Upper lobe of left lung (tissue), 6 donors: ENCODE data around the gene RBPJL. TPM values are rescaled to one million over a fixed set of nuclear protein-coding genes. Genes with fewer than 3 reads are reported as not detected.

Experiments used
- ATAC-seq, 2 donors: fragments of 200-7000 bp; cut with Tn5 transposase; one replicate each; pipeline ENCODE4 v1.9.1; 2022; ENCODE audit warnings: mild to moderate bottlenecking in 2 of 2, moderate library complexity in 2 of 2; ENCODE audit not compliant: low FRiP score in 2 of 2
- DNase-seq, 2 donors: peaks; one replicate each; pipeline ENCODE4 v3.0.0-alpha.2; 2019 to 2020
- H3K27ac ChIP-seq, 4 donors: fragments of 200-600 bp; sonication (generic); one replicate each; pipeline ENCODE4 v1.5.1; 2016 to 2019
- H3K27me3 ChIP-seq, 4 donors: fragments of 200-600 bp; sonication (generic); one replicate each; pipeline ENCODE4 v1.5.1; 2017 to 2019
- H3K36me3 ChIP-seq, 4 donors: fragments of 200-600 bp; sonication (generic); one replicate each; pipeline ENCODE4 v1.5.1; 2016 to 2019
- H3K4me1 ChIP-seq, 4 donors: fragments of 200-600 bp; sonication (generic); one replicate each; pipeline ENCODE4 v1.5.1; 2018 to 2019
- H3K4me3 ChIP-seq, 4 donors: fragments of 200-600 bp; sonication (generic); one replicate each; pipeline ENCODE4 v1.5.1; 2017 to 2019; ENCODE audit warnings: mild to moderate bottlenecking in 2 of 4, moderate library complexity in 1 of 4
- H3K9me3 ChIP-seq, 4 donors: fragments of 200-600 bp; sonication (generic); one replicate each; pipeline ENCODE4 v1.5.1; 2018 to 2019
- CTCF ChIP-seq, 6 experiments: fragments of 450-650 bp in 4 of 6; fragments of 200-600 bp in 2 of 6; sonication (generic) in 2 of 6; IDR thresholded peaks; one replicate each; pipeline ENCODE4 v1.5.1; 2016 to 2019; ENCODE audit warnings: antibody characterized with exemption in 6 of 6
- EP300 ChIP-seq, 4 donors: sonication (generic); formaldehyde crosslinking; IDR thresholded peaks; one replicate each; pipeline ENCODE4 v1.5.1; 2017; ENCODE audit warnings: antibody characterized with exemption in 4 of 4, control low read depth in 2 of 4
- POLR2A ChIP-seq, 4 donors: fragments of 450-650 bp; IDR thresholded peaks; one replicate each; pipeline ENCODE4 v1.5.1; 2016 to 2017; ENCODE audit warnings: antibody characterized with exemption in 4 of 4, mild to moderate bottlenecking in 2 of 4
- POLR2AphosphoS5 ChIP-seq, 2 donors: sonication (generic); formaldehyde crosslinking; IDR thresholded peaks; one replicate each; pipeline ENCODE4 v1.5.1; 2017; ENCODE audit warnings: antibody characterized with exemption in 2 of 2
- WGBS, 2 donors: methylation state at CpG; one replicate each; pipeline ENCODE4 v1.1.5; 2017 to 2018; 5-methylcytosine and 5-hydroxymethylcytosine counted together
- total RNA-seq, 6 donors: library from RNA; depleted of rRNA in 4 of 6; stranded (reverse); fragments of >200 nt in 4 of 6; gene quantifications; one replicate each; pipeline versions ENCODE4 v1.1.0 to v1.2.1, GENCODE V29; 2016 to 2021
- donor health status: DM: no; HTN: no; CAD: no; lungs with moderate emphysema.
- donor health status: DM: no; HTN: yes; CAD: no; lungs with severe emphysema.

RBPJL gene
- total RNA-seq, 6 donors from 2014 or later: 0.09 to 0.13 TPM; not detected in 4

DNA sequence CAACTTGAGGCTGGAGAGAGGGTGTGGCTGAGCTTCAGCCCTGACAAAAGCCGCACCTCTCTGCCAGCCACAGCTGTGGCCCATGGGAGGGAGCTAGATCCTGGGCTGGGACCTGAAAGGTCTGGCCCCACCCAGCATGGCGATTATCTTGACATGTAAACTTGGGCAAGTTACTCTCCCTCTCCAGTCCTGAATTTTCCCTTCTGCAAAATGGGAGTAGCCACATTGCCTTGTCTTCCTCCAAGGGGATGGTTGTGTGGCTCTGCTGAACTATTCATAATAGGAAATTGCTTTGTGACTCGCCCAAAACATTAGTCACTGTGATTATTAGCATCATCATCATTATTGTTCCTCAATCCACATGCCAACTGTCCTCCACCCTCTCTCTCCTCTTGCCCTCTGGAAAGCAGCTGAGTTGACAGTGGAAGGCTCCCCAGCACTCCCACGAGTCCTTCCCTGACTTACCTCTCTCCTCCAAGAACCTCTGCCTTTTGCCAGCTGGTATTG lies 23.0 kb upstream of the RBPJL start:
- Histone ChIP-seq H3K4me3 (no peak overlapping the region), H3K27me3 (no peaks in the 10 kb centered on the region), H3K9me3 (no peaks in the 10 kb centered on the region), H3K36me3 (no peaks in the 10 kb centered on the region), H3K27ac (no peak overlapping the region), H3K4me1 (no peaks in the 10 kb centered on the region)
- 50 to 61% methylated on average over 3 to 4 of the region's 4 CpGs for WGBS, 2 donors
- DNase-seq (no peak), ATAC-seq (peak in 1 of 2 donors; percentile 47)
- no peak for TF ChIP-seq POLR2AphosphoS5 (IDR thresholded peaks at IDR 0.05)
- no peak for TF ChIP-seq POLR2A (IDR thresholded peaks at IDR 0.05)
- no peak for TF ChIP-seq CTCF (IDR thresholded peaks at IDR 0.05)
- no peak for TF ChIP-seq EP300 (IDR thresholded peaks at IDR 0.05)

GRCh38 chr20:45288376-45288775 lies 18.3 kb upstream of the RBPJL start:
- H3K36me3 ChIP-seq: no peaks in the 10 kb centered on the region
- H3K27me3 ChIP-seq: no peaks in the 10 kb centered on the region
- no peak for ATAC-seq
- no peak for DNase-seq
- WGBS, 2 donors: 89 to 95% methylated on average over 4 of the region's 4 CpGs
- no peak overlapping the region for H3K4me3 ChIP-seq
- no peak for TF ChIP-seq POLR2AphosphoS5 (IDR thresholded peaks at IDR 0.05)
- TF ChIP-seq POLR2A (IDR thresholded peaks at IDR 0.05): no peak
- no peak for TF ChIP-seq EP300 (IDR thresholded peaks at IDR 0.05)
- TF ChIP-seq CTCF (IDR thresholded peaks at IDR 0.05): no peak
- peaks cover 14 to 19% (median 16%) of the 10 kb centered on the region in 4 donors for H3K4me1 ChIP-seq
- no peak overlapping the region for H3K27ac ChIP-seq
- H3K9me3 ChIP-seq: no peaks in the 10 kb centered on the region

DNA sequence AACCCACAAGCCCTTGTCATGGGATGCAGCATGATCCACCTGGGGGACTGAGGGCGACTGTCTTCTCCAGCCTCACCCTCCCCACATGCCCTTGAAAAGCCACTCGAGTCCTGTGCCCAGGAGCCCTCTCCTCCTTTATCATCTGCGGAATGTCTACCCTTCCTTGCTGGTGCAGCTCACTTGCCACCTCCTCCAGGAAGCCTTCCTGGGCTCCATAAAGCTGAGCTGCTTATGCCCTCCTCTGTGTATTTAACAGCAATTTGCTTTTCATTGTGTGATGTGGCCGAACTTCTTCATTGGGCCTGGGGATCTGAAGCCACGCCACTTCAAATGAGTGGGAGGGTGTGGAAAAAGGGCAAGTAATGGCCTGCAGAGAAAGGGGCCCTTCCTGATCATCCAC lies 17.8 kb upstream of the RBPJL start:
- H3K27me3 ChIP-seq: no peaks in the 10 kb centered on the region
- H3K4me1 ChIP-seq: peaks cover 16 to 24% (median 19%) of the 10 kb centered on the region in 4 donors
- no peak overlapping the region for H3K27ac ChIP-seq
- WGBS, 2 donors: 88 to 90% methylated on average over 5 of the region's 5 CpGs
- TF ChIP-seq POLR2A (IDR thresholded peaks at IDR 0.05): no peak
- TF ChIP-seq POLR2AphosphoS5 (IDR thresholded peaks at IDR 0.05): no peak
- no peak for TF ChIP-seq CTCF (IDR thresholded peaks at IDR 0.05)
- TF ChIP-seq EP300 (IDR thresholded peaks at IDR 0.05): no peak
- ATAC-seq (no peak), DNase-seq (no peak)
- H3K9me3 ChIP-seq: no peaks in the 10 kb centered on the region
- H3K4me3 ChIP-seq: no peak overlapping the region
- H3K36me3 ChIP-seq: no peaks in the 10 kb centered on the region

DNA sequence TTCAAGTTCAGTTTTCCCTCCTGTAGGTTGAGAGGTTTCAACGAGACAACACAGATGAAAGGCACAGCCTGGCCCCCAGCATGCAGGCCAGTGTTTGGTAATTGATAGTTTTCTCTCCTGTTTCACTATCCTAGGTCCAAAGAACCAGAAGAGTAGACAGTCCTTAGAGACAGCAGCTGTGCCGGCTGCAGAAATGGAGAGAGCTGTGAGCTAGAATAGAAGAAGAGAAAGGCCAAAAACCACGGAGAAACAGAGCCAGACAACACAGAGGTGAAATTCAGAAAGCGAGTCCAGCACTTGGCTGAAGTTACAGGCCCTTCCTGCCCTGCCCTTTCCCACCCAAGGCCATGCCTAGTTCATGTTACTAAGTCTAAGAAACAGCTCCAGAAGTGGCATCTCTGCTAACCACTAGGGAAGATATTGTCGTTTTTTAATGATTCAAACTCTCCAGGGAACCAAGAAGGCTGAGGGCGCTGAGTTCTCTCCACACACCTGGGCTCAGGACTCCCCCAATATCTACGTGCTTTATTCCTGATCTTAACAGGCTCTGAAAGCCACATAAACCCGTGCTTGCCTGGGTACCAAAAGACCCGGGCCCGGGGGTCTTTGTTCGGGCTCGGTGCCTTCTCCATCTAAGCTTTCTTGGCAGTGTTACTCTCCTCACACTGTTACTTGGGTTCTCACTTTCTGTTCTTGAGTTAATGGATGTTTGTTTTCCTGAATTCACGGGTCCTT lies 16.5 kb upstream of the RBPJL start:
- WGBS, 2 donors: 71 to 73% methylated on average over 13 of the region's 13 CpGs
- Histone ChIP-seq H3K9me3 (no peaks in the 10 kb centered on the region), H3K27me3 (no peaks in the 10 kb centered on the region), H3K36me3 (no peaks in the 10 kb centered on the region), H3K4me1 (peaks cover 16 to 25% (median 19%) of the 10 kb centered on the region in 4 donors), H3K4me3 (no peak overlapping the region), H3K27ac (no peak overlapping the region)
- ATAC-seq: no peak
- TF ChIP-seq POLR2AphosphoS5 (IDR thresholded peaks at IDR 0.05): no peak
- TF ChIP-seq EP300 (IDR thresholded peaks at IDR 0.05): no peak
- no peak for TF ChIP-seq CTCF (IDR thresholded peaks at IDR 0.05)
- TF ChIP-seq POLR2A (IDR thresholded peaks at IDR 0.05): no peak
- DNase-seq: no peak
